GM12874 (cell line): Measurements from ENCODE around the gene GPR148.

Experiments
- TF ChIP-seq, protein P1 (sequence below): IDR thresholded peaks from 2 replicates; pipeline ENCODE4 v1.5.1; 2011; ENCODE audit warnings: low read depth, mild to moderate bottlenecking, control low read depth, low read length, moderate library complexity; ENCODE audit not compliant: insufficient read depth

GPR148 gene

DNA sequence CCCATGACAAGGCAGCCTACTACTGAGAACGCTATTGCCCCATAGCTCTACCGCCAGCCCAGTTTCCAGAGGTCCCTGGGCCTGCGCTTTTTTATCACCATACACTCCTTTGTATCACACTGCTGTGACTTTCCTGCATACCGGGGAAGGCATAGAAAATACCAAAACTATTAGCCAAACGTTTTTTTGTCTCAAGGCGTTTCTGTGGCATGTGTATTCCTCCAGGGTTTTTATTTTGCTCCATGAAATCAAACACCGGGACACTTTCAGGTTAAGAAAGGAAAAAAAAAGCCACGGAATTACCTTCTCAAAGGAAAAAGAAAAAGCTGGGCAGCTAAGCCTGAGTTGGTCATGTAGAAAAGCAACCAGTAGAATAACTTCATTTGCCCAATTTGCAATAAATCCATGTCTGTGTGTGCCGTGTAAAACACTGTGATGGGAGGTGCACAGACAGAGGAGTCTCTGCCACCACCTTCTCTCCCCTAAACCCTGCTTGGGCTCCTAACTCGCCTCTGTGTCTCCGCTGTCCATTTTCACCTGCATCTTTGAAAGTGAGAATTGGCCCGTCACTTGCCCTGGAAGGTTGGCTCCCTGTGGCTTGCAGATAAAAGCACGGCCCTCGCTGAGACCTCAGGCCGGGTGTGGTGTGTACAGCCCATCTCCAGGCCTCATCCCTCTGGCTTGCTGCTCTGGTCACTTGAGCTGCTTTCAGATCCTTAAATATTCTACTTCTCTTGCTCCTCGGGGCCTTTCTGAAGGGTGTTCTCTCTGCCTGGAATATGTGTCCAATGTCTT is 28.2 kb downstream of the GPR148 start:
- TF ChIP-seq, protein P1, sequence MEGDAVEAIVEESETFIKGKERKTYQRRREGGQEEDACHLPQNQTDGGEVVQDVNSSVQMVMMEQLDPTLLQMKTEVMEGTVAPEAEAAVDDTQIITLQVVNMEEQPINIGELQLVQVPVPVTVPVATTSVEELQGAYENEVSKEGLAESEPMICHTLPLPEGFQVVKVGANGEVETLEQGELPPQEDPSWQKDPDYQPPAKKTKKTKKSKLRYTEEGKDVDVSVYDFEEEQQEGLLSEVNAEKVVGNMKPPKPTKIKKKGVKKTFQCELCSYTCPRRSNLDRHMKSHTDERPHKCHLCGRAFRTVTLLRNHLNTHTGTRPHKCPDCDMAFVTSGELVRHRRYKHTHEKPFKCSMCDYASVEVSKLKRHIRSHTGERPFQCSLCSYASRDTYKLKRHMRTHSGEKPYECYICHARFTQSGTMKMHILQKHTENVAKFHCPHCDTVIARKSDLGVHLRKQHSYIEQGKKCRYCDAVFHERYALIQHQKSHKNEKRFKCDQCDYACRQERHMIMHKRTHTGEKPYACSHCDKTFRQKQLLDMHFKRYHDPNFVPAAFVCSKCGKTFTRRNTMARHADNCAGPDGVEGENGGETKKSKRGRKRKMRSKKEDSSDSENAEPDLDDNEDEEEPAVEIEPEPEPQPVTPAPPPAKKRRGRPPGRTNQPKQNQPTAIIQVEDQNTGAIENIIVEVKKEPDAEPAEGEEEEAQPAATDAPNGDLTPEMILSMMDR: no peak

DNA sequence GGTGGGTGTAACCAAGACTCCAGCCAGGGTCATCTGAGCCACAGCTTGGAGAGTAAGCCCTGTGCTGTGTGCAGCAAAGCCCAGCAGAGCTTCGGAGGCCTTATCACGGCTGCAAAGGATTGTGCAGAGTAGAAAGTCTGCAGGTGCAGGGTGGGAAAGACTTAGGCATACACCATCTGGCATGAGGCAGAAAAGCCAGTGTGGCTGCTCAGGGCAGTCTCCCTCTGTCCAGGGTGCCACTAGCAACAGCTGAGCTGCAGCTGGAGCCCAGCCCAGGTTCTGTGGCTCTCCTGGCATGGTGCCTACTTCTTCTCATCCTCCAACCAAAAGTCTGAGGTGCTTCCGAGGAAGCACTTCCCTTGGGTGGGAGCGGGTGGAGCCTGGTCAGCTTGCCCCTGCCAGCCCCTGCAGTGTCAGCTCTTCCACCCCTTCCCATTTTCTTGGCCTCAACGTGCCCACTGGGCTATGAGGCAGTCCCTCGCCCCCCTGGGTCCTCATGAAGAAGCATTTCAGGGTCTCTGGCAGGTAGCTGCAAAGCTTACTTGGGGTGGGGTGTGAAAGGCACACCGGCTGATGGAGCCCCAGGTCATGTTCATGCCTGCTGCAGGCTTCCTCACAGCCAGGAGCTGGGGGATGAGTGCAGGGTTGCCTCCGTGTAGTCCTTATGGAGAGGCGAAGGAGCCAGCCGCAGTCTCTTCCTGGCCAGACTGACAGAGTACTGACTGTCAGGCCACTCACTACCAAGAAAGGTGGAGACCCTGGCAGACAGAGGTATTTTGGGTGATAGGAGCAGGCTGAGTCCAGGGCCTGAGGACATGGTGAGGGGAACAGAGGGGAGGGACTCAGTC is 31.3 kb downstream of the GPR148 start:
- TF ChIP-seq, protein P1: no peak

DNA sequence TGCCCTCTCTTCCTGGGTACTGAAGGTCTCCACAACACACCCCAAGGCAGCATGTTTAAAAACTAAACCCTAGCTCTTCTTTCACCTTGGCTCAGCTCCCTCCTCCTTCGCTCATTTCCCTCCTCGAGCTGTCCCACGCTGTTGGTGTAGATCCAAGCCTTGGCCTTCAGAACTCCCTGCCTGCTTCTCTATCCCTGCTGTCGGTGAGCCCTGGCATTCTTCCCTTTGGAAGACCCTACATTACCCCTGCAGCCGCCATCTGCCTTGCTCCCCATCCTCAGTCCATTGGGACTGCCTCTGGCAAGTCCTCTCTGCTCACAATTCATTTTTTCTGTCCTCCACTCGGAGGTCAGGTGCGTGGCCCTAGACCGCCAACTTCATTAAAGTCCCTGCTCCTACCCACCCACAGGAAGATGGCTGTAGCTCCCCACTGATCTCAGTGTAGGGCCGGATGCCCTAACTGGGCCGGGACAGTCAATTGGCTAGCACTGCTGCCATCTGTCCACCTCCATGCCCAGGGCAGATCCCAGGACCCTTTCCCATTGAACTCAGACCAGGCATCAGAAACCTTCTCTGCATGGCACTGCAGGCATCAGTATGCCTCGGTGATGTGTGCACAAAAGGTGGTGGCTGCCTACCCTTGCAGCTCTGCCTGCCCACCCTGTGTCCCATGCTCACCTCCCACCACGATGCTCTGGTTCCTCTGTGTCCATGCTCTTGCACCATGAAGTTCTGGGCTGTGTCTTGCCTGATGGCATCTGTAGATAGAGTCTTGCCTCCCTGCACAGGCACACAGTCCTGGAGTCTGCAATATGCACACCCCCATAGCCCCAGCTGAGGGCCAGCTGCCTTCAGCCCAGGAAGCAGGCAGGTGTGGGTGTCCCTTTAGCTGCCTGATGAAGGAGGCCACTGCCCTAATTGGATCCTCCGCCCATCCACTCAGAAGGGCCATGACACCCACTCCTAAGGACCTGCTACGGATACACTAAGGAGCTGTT is 32.2 kb downstream of the GPR148 start:
- TF ChIP-seq, protein P1: no peak

DNA sequence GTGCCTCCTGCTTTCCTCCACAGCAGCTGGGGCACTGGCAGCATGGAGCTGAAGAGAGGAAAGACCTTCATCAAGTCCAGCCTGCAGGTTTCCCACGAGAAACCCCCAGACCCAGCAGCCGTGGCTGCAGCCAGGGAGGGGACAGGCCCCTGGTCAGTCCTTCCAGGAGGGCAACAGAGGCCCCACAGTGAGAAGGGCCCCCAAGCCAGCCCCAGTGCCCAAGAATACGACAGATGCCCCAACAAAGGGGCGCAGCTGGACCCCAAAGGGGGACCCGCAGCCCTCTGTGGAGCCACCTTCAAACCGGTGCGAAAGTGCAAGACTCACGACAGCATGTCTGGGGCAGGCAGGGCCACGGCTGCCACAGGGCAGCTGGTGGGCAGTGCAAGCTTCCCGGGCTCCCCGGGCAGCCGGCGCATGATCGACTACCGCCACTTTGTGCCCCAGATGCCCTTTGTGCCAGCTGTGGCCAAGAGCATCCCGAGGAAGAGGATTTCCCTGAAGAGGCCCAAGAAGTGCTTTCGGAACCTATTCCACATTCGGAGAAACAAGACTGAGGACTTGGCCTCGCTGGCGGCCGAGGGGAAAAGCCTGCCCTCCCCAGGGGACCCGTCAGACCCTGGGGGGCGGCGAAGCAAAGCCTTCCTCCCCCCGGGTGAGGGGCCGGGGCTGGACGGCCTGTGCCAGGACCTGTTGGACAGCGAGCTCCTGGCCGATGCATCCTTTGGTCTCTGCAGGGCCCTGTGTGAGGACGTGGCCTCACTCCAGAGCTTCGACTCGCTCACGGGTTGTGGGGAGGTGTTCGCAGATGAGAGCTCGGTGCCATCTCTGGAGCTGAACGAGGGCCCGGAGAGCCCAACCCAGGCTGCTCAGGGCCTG is 33.4 kb downstream of the GPR148 start:
- TF ChIP-seq, protein P1: no peak

DNA sequence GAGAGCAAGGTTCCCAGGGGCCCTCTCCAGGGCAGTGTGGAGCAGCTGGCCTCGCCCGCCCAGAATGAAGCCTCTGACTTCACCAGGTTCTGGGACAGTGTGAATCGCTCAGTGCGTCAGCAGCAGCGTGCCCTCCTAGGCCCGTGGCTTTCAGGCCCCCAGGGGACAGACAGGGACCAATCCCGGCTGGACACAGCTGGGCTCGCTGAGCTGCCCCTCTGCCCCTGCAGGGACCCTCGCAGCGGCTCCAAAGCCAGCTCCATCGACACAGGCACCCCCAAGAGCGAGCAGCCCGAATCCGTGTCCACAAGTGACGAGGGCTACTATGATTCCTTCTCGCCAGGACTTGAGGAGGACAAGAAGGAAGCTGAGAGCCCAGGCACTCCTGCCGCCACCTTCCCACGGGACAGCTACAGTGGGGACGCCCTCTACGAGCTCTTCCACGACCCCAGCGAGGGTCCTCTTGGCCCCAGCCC is 34.1 kb downstream of the GPR148 start:
- TF ChIP-seq, protein P1: no peak

DNA sequence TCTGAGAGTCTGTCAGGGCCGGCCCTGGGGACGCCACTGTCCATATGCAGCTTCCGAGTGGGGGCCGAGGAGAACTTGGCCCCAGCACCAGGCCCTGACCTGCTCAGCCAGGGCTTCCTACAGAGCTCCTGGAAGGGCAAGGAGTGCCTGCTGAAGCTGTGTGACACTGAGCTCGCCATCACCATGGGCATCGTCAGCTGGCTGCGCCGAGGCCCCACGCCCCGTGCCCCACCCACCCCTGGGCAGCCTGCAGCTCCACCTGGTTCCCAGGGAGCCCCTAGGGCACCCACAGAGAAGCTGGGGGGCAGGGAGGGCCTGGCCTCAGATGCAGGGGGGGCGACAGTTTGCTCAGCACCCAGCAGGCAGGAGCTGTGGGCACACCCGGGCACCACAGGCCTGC is 34.5 kb downstream of the GPR148 start:
- TF ChIP-seq, protein P1: no peak
